GM18858 (cell line): Measurements from ENCODE around the gene MEGF6.

Experiments
- ATAC-seq: cut with Tn5 transposase; IDR thresholded peaks from one replicate; pipeline ENCODE4 v1.9.1; 2021; ENCODE audit not compliant: unreplicated experiment

Gene MEGF6

DNA sequence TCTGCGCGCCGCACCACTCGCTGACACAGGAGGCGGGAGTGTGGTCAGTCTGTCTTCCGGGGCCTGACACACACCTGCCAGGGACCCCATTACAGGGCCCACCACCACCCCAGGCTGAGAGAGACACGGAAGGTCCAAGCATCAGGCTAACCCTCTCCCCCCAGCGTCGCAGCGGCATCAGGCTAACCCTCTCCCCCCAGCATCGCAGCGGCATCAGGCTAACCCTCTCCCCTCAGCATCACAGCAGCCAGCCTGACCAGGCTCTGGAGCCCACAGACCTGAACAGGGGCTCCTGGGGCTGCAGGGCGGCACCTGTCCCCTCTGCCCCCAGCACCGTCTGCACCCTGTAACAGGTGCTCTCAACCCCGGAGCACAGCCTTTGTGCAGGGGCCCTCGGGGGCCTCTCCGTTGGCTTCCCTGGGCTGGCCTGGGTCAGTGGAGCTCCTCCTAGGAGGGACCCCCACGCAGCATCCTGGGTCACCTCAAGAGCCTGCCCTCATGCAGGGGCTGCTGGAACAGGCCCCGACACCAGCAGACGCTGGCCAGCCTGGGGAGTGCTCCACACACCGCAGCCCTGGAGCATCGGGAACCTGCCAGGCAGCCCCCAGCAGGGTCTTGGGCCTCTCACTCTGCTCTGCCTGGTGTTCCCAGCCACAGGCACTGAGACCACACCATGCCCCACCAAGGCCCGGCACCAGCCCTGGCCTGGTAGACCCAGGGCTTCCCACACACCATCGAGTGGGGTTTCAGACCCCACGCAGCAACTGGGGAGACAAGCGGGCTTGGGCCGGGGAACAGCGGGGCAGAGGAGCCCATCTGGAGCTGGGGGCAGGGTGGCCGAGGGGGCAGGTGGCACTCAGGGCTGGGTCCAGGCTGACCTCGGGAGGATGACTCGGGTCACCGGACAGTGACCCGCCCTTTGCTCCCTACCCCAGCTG, 67.0 kb downstream of the MEGF6 start:
- no peak for ATAC-seq

DNA sequence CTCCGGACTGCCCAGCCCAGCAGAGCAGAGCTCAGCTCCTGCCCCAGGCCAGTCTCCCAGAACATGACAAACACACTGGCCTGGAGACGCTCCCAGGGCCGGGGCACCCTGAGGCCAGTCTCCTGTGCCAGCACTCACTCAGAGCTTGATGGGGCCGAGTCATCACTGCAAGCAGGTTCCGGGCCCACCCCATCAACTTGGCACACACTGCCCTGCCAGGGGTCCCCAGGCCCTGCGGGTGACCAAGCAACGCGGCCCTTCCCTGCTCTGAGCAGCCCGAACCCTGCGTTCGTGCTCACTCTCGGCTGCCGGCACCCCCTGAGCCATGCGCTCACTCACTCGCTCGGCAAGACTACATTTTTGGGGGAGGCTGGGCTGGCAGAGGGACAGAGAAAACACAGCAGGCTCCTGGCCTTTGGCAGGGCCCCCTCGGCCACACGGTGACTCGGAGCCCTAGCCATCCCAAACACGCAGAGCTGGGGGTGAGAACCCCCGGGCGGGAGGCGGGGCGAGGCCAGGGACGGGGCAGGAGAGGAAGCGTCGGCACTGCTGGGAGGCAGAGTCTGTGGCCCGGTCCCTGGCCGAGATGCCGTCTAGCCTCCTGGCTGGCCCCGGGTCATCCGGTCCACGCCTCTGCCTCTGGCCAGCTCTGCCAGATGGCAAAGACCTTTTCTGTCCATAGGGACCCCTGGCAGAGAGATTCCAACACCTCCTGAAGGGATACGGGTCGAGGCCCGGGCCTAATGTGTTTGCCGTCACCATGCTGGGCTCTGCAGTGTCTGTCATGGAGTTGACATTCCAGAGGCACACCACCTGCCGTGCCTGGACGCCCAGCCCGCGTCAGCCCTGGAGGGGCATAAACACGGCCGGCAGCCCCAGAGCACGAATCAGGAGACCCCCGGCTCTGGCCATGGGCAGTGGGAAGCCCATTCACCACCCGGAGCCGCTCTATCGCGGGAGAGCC, 68.0 kb downstream of the MEGF6 start:
- no peak for ATAC-seq

DNA sequence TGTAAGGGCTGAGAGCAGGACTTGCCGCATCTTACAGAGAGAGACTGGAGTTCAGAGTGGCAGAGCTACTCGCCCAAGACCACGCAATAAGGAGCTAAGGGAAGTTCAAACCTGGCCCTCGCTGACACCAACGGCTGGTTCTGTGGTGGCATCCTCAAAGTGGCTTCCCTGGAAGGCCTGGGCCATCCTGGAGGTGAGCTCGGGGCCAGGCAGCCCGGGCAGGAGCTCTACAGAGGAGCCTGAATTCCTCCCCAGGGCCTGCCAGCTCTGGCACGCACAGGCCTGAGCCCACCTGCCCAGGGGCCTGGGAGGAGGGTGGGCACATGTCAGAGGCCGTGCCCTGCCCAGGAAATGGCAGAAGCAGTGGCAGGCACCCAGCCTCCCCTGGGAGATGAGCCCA, 68.6 kb downstream of the MEGF6 start:
- ATAC-seq, result no peak

DNA sequence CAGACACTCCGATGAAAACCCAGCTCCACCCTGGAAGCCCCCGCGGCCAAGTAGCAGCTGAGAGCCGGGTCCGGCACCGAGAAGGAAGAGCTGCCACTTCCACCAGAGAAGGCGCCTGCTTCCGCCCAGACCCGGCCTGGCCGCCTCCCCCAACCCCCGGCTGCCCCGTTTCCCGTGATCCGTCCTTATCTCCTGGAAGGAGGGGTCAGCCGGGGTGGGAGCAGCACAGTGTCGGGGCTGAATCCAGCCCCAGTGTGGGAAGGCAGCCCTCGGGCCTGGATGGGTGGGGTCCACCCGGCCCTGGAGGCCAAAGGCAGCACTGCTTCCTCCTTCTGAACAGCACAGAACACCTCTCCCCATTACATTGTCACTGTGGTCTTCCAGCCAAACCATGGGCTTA, 69.4 kb downstream of the MEGF6 start:
- ATAC-seq, result no peak

DNA sequence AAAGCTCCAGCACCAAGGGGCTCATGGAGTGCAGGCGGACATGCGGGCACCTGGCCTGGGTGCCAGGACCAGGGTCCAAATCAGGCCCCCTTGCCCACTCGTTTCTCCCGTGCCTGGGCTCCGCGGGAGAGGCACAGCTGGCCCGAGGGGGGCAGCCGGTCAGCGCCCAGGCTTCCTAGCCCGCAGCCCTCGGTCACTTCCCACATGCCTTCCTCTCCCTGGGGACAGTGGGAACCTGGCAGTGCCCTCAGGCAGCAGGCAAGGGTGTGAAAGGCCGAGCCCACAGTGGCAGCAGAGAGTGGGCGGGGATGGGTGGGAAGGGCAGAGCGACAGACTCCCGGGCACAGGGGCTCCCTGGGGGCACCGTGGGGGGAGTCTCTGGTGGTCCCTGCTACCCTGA, 69.8 kb downstream of the MEGF6 start:
- no peak for ATAC-seq

DNA sequence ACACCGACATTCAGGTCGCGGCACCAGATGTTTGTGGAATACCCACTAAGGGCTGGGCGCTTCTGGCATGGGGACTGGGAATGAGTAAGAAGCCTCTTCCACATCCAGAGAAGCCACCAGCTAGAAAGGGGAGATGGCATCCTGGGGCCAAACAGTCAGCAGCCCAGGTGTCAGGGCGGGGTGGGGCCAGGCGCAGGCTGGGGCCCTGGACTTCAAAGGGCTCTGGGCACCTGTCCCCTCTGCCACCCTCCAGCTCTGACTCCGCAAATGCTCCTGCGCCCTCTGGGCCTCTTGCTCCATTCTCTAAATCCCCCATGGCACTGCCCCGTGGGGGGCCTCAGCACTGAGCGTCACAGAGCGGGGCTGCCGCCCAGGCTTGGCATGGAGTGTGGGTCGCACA, 70.4 kb downstream of the MEGF6 start:
- ATAC-seq, result no peak

DNA sequence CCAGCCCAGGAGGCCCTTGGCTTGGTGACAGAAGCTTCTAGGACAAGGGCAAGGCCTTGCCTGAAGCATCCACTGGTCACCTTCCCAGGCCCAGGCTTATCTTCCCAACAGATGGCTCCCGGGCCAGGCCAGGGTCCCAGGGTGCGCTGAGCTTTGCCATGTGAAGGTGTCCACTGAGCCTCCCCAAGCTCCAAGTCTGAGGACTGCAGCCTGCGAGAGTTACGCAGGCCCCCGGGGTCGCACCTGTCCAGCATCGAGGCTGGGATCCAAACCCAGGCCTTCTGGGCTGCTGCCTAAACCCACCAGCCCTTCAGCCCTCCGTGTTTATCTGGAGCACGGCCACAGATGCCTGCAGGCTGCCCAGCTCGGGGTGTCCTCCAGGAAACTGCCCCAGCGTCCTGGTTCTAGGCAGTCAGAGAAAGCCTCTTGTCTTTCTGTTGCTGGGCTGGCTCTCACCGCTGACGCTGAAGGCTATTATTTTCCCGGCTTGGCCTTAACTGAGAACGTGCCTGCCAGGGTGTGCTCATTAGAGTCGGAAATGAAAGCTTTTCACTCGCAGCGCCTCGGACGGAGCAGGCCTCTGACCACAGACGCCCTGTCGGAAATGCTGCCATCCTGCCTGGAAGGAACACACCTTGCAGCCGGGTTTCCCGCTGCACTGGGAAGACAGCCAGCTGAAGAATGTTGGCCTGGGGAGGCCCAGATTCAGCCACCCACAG, 71.4 kb downstream of the MEGF6 start:
- no peak for ATAC-seq

DNA sequence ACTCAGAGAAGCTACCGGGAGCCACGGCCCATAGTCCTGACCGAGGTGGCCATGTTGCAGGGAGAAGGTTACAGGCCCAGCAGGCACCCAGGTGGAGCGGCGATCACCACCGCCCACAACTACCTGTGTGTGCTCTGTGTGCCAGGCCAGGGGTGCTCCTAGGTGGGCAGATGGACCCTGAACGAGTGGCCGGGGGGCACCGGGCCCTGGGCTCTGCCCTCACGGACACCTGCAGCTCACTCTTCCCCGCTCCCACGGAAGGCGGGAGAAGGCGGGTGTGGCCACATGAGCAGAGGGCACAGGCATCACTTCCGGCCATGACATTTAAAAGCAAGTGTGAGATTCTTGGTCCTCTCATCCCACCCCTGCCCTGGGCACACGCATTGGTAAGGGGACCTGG, 73.9 kb downstream of the MEGF6 start:
- no peak for ATAC-seq

DNA sequence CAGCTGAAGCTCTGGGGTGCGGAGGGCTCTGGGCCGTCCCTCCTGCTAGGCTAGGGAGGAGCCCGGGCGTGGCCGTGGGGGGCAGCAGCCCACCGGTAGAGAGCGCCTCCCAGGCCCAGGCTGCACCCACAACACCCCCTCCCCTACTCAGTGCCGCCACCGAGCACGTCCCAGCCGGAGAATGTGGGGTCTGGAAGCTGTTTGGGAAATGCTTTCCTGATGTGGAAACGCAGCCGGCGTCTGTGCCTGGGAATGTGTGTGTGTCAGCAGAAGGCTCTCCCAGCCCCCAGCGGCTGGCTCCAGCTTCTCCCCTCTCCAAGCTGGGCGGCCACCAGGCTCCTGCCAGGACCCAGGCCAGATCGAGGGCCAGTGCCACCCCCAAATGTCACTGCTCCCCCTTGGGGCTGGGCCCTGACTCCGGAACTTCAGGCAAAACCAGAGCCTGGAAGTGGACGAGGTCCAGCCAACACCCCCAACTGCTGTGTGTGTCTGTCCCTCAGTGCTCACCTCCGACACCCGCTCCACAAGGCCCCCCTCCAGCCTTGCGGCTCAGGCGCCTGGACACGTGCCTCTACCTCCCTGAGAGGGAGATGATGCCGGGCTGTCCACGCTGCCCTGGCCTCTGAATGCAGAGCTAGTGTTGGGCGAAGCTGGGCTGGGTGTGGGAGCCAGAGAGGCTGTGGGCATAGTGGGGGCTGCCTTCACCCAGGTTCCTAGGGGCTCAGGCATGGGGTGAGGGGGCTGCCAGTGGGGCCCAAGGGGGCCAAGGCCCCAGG, 74.7 kb downstream of the MEGF6 start:
- no peak for ATAC-seq

DNA sequence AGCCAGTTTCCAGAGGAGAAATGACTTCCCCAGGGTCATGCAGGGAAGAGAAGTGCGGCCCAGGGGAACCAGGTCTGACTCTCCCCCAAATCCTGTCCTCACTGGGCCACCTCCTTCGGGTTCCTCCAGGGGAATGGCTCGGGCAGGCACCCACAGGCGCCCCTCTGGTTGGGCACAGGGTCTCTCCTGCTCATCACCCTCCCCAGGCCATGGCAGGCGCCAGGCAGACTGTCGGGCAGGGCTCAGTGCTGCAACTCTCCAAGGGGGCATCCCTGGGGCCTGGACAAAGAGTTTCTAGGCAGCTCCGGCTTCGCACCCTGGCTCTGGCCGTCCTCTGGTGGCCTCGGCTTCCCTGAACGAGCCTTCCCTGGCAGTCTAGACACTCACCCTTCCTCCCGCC, 75.6 kb downstream of the MEGF6 start:
- ATAC-seq, result no peak

DNA sequence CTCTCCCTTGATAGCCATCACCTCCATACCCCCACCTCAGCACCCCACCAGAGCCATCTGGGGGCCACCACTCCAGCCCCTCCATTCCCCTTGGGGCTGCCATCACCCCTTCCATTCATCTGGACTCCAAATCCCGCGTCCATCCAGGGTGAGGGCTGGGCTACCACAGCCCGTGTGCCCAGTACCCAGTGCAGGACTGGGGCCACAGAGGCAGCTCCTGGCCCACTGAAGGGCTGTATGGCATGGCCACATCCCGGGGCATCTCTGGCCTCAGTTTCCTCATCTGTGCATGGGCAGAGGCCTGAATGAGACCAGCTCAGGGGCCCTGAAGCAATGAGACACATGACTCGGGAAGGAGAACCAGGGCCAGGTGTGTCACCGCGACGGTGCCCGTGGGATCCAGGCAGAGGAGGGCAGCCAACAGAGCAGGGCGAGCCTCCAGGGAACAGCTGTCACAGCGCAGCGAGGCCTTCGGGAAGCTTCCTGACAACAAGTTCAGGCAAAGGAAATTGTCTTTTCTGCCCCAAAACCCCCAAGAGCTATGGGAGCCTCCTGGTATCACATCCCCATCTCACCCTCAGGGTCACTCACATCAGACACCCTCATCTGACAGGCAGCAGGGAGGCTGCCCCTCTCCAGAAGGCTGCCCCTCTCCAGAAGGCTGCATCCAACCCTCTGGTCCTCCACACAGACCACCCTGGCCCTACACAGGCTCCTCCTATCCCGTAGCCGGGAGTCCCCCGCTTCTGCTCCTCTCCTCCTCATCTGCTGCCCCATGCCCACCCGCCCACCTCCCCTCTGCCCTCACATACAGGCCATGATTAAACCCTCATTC, 76.3 kb downstream of the MEGF6 start:
- no peak for ATAC-seq

DNA sequence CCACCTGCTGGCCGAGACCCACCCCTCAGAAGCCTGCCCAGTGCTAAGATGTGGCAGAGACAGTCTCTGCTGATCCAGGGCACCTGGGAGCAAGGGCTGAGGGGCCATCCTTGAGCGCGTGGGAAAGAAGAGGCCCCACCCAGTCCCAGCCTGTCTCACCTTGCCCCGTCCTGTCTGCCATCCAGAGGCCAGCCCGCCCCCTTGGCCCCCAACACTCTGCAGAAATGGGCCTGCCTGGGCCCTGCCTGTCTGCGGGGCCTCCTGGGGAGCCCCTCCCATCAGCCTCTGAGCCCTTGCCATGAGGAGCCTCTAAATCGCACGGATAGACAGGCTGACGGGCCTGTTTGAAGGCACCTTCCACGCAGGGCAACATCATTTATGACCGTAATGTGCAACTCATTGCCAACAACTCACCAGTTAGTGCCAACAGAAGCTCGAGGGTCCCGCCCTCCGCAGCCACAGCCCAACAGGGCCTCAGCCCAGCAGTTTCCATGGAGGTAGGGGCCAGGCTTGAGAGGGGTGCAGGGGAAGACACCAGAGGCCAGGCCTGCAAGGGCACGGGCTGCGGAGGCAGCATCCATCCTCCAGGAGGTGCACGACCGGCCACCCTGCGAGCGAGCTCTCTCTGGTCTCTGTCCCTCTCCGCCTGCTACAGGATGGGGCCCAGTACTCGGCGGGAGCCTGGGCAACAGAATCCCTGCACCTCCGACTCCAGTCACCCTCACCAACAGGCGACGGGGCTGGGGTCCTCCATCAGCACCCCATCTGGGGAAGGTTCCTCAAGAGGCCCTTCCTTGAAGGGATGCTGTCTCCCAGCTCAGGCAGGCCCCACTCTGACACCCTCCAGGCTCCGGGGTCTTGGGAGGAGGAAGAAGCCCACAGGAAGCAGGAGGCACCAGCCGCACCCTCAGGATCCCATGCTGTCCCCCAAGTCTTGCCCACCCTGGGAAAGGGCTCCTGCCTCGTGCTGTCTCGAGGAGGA, 78.0 kb downstream of the MEGF6 start:
- ATAC-seq, result no peak

DNA sequence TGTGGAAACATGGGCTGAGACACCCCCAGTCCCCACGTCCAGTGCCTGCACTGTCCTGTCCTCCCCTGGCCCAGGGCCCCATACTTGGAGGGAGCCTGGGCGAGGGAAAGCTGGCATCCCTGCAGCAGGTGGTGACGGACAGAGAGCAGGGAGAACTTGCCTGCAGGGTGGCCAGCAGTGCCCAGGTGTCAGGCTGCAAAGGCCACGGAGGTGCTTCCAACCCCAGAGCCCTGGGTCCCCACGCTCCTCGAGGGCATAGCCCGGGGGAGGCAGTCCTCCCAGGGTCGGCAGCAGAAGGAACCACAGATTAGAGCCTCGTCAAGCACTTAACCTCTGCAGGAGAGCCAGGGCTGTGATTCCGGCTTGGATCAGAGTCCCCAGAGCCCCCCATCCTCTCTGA, 79.4 kb downstream of the MEGF6 start:
- ATAC-seq, result no peak

DNA sequence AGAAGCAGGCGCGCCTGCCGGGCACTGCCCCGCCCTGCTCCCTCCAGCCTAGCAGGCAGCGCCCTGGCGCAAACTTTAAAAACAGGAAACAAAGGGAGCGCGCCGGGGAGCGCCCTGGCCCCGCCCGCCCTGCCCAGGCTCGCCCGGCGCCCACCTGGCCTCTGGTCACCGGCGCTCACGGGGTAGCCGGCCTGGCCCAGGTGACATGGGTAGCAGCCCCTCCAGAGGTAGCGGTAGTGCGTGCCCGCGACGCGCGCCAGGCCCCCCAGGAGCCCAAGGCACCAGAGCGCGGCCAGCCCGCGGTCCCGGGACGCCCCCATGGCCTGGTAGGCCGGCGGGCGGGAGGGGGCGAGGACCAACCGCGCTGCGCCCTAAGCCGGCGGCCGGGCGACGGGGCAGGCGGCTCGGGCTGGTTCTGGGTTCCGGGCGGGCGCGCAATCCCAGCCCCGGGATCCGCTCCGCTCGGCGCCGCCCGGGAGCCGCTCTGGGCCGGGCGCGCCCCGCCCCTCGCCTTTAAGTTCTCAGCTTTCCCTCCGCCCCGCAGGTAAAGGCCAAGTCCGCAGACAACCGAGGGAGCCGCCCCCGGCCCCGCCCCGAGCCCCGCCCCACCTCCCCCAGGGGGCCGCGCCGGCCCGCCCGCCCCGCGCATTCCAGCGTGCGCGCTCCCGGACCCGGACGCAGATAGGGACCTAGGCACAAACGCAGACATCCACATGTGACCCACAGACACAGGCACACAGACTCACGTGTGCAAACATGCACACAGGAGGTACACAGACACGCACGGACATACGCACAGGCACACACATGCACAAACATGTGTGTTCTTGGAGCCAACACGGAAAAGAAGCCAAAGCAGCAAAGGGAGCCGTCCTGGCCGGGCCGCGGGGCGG, 80.1 kb downstream of the MEGF6 start:
- no peak for ATAC-seq

DNA sequence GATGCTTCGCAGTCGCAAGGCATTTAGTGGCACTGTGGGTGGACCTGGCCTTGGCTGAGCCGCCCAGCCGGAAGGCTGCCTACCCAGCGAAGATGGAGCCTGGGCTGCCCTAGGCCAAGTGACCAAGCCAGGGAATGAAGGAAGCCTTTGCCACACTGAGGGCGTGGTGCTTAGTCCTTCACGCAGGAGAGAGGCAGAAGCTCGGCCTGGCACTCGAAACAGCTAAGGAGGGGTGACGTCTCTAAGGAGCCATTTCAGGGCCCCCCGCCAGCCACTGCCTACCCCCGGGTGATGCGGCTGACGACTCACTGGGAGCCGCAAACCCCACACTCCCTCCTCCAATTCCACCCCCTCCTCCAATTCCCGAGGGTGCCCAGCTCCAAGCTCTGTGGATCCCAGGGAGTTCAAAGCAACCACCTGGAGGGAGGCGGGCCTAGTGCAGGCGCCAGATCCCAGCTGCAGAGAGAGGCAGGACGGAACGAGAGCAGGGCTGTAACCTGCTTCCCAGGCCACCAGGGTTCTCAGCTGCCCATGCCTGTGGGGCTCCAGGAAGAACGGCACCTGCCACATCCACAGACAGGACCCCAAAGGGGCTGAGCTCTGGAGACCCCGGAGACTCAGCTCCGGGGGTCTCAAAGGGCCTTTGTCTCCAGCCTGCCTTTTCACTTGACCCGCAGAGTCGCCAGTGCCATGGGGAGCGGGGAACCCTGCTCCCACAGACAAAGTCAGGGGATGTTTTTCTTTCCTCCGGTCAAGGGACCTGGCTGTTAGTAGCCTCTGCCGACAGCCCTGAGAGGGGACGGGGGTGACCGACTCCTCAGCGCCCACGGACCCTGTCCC, 81.0 kb downstream of the MEGF6 start:
- ATAC-seq, result no peak

DNA sequence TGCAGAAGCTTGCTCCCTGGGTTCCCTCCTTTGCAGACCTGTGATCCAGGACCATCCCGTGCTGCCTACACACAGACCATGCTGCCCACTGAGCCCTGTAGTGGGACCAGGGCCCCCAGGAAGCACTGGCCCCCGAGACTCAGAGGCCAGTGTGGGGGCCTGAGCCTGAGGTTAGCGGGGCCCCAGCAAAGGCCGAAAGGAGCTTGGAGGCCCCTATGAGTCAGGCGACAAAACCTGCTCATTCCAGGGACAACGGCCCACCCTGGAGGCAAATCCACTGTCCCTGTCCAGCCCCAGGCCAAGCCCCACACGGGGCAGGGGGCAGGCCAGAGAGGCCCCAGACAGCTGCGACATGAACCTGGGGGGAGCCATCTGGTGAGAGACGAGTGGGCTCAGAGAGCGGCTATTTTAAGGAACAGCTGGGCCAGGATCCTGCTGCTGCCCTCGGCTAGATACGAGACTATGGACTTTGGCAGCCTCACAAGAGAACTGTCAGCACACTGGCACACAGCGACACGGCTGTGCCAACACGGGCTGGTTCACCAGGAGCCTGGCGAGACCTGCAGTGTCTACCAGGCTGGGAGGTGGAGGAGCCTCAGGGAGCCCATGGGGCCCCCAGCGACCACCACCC, 82.1 kb downstream of the MEGF6 start:
- no peak for ATAC-seq
